NCI-H526 (cell line): ENCODE measurements around the gene ECE1.

Source experiments
- DNase-seq, 2 experiments: peaks; one replicate each; lab custom pipeline; 2025; lab: John Stamatoyannopoulos, UW

ECE1 gene

DNA sequence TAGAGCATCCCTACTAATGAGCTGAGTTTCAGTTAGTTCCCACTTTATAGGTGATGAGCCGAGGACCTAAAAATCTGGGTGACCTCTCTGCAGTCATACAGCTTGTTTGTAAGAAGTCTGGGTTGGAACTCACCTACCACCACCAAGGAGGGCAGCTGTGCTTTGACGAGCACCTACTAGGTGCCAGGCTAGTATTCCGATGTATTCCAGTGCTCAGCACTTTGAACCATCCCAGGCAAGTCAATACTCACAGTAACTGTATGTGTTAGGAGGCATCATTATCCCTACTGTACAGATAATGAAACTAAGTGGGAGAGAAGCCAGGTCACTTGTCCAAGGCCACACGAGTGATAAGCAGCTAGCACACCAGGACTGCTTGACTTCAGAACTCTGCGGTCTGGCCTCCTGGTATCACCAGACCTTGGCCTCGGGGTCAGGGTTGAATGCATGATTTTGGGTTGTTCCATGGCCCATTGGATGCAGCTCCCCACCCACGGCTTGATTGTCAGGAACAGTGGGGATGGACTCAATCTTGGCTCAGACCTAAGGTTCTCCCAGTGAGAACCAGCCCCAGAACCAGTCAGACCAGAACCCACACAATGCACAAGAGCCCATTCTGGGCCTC lies 20.7 kb downstream of the ECE1 start:
- no peak for DNase-seq

DNA sequence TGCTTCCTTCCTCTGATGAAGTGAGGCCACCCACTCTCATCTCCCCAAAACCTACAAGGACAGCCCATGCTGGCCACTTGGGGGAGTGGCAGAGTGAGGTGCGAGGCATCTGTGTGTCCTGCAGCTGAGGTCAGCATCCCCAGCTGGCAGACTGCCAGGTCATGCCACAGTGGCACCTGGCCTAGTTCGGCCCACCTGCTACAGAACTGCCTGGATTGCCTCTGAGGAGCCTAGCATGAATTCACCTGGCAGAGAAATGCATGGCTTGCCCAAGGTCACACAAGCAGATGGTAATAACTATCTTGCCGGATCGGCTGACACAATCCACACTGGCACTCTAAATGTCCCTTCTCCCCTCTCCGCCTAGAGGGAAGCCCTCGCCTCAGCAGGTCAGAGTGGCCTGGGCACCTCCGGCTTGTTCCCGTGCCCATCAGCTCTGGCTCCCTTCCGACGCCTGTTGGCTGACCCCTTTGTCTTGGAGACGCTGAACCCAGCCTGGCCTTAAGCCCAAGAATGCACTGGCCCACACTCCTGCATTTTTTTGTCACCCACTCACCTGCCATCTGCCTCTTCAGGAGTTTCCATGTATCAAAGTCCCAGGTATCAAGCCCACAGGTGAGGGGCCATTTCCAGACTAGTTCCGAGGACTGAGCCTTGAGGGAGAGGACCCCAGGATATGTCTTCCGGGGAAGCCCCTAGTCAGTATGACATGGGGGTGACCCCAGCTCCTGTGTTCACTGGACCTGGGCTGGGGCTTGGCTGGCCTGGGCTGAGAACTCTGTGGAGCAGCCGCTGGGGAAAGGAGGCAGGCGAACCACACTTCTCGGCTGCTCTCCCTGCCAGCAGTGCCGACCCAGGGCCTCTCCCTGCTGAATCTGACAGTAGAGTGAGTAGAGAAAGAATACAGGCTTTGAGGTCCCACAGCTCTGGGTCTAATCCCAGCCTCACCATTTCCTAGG lies 21.7 kb downstream of the ECE1 start:
- no peak for DNase-seq

DNA sequence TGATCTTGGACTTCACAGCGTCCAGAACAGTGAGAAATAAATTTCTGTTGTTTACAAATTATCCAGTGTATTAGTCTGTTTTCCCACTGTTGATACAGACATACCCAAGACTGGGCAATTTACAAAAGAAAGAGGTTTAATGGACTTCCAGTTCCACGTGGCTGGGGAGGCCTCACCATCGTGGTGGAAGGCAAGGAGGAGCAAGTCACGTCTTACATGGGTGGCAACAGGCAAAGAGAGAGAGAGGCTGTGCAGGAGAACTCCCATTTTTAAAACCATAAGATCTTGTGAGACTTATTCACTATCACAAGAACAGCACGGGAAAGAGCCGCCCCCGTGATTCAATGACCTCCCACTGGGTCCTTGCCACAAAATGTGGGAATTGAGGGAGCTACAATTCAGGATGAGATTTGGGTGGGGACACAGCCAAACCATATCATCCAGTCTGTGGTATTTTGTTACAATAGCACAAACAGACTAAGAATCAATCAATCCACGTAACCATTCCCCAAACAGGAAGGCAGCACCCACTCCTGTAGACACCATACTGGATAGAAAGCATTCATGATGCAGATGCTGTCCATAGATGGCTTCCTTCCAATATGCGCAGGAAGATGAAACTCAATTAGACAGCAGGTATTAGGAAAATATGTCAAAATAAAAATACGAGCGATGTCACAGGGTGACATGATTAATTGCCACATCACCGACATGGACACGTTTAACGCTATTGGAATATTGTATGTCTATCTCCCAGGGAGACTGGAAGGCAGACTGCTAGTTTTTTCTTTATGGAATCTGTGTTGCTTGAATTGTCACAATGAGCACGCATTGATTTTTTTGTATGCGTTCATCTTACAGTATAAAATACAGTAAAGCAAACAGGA lies 22.8 kb downstream of the ECE1 start:
- no peak for DNase-seq

DNA sequence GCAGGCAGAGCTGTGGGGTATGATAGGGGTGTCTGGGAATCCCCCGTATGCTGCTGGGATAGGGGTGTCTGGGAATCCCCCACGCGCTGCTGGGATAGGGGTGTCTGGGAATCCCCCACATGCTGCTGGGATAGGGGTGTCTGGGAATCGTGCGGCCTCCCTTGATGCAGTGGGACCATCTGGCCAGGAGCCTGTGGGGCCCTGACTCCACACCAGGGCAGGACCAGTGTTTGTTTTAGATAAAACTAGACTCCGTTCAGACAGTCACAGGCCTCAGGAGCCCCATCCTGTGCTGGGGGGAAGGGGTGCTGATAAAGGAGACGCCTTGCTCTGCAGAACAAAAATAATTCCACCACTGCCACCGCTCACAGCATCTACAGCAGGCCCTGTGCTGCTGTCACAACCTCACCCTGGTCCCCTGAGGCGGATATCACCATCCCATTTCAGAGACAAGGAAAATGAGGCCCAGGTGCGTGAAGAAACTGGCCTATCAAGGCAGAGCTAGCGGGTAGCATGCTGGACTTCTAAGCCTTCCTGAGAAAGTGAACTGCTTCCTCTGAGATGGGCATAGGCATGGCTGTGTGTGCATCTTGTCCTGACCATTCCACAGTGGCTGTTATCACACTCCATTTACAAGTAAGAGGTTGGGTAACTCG lies 24.0 kb downstream of the ECE1 start:
- DNase-seq, result no peak

DNA sequence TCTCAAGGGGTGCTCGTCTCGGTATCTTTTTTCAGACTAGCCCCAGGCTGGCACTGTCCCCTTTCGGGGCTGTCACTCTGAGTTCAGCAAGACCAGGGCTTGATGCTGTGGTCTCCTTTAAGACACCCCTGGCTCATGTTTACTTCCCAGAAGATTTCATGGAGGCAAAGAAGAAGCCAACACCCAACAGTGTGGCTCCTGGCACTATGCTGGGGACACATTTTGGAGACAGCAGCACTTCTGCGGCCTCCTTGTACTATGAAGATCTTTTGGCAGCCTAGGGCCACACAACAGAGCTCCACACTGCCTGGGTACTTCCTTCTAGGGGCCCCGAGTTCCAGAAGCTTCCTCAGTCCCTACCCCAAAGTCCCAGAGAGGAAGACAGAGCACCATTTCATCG lies 24.6 kb downstream of the ECE1 start:
- no peak for DNase-seq

DNA sequence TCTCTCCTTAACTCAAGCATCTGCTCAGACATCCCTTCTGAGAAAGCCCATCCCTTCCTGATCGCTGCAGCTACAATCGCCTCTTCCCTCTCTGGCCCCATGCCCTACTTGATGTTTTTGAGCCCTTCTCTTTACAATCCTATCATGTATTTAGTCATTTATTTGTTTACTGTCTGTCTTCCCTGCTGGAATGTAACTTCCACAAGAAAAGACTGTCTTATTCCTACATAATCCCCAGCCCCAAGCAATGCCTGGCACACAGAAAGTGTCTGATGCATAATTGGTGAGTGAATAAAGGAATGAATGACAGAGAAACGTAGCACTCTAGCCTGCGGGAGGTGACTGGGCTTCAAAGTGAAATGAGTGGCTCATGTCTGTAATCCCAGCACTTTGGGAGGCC lies 25.4 kb downstream of the ECE1 start:
- no peak for DNase-seq

DNA sequence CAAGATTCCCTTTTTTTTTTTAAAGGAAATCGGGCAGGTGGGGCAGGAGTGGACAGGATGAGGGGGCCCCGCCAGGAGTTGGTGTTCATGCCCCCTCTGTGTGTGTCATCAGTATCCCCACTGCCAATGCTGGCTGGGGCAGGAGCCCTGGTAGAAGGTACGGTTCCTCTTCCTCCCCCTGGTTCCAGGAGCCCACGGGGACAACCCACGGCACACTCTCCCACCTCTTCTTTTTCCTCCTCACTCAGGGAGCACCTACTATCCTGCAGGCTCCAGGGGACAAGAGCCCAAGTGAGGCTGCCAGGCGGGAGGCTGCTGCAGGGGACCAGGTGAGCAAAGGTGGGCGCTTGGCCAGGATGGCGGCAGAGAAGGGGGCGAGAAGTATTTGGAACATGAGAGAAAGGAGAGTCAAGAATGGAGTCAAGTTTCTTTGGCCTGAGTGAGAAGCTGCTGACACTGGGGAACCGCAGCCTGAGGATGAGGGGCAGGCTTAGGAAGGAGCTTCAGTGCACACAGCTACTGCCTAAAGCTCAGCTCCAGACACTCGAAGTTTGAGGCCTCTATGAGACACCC lies 26.5 kb downstream of the ECE1 start:
- no peak for DNase-seq

DNA sequence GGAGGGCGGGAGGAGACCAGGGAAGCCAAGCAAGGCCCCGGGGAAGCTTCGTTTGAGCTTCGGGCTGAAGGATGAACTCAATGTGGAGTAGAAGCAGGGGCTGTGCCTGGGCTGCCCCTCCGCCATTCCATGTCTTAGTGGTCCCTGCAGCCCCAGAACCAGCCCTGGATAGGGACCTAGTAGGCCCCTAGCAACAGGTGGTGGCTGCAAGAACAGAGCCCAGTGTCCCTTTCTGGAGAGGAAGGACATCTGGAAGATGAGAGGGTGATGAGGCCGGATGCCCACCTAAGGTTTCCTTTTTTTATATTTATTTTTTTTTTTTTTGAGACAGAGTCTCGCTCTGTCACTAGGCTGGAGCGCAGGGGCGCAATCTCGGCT lies 27.2 kb downstream of the ECE1 start:
- DNase-seq, result no peak

DNA sequence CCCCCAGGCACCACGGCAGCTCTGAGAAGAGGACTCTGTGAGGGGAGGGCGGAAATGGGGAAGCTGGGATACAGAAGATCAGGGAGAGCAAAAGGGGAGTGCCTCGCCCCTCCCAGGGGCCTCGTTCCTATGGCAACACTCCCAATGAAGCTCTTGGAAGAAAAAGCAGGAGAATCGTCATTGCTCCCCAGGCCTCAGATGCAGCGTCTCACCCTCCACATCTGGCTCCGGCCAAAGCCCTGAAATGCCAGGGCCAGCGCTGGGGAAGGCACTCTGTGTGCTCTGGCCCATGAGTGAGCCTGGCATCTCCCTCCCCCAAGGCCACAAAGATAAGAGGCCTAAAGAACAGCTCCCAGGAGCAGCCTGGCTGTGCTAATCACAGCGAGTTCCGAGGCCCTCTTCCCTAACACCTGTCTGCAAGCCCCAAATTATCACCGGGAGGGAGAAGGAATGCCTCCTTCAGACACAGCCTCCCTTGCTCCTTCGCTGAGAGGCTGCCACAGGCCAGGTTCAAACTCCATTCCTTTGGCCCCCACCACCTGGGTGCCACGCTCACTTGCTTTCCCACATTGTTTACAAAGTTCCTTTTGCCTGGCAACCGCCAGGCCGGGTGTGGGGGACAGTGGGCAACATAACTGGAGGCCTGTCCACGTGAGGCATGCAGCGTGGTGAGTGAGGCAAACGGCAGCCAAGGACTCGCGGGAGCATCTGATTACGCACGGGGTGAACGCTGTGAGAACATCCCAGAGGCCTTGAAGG lies 27.8 kb downstream of the ECE1 start:
- no peak for DNase-seq

DNA sequence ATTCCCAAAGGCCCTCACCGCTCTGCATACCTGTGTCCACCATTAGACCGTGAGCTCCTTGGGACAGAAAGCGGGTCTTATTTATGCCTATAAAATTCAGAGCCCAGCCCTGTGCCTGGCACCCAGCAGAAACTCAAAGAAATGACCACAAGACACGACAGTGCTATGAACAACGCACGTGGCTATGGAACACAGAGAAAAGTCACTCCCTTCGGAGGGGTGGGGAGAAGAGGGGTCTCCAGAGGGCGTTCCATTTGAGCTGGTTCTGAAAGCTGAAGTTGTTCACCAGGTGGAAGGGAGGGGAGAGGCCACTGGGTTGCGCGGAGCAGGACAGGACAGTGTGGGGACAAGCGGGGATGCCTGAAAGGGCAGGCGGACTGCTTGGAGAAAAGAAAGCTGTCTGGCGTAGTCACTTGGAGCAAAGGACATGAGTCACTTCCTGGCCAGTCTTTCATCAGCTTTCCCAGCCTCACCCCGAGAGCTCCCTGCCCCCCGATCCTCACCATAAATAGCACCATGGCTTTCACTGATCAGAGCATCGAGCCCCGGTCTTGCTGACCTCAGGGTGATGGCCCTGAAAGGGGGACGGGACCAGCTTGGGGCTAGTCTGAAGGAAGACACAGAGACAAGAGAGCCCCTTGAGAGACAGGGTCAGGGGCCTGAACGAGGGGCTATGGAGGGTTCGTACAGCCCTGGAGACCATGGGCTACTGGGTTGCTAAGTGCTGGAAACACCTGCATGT lies 28.5 kb downstream of the ECE1 start:
- no peak for DNase-seq

DNA sequence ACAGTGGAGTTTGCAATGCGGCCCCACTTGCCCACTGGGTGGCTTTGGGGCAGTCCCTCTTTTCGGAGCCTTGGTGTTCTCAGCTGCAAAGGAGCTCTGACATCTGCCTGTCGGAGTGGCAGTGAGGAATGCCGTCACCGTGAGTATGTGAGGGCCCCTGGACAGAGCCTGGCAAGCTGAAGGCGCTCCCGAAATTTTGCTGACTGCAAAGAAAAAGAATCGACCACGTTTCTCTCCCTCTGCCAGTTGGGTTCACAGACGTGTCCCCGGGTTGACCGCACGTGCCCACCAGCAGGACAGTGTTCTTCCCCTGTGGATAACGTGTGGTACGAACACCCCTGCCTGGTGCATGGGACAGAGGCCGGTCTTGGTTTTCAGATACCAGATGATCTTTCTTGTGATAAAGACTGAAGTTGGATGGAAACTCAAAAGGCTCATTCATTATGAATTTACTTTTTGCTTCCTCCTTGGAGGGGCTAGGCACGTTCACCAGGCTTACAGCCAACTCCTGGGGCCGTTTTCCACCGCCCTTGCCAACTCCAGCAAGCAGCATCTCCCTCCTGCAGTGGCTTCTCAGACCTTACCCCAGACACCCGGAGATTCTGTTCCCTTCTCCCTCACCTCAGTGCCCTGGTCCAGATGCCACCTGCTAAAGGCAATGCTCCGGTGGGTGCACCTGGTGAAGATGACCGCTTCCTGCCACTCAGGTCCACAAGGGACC lies 29.7 kb downstream of the ECE1 start:
- no peak for DNase-seq

DNA sequence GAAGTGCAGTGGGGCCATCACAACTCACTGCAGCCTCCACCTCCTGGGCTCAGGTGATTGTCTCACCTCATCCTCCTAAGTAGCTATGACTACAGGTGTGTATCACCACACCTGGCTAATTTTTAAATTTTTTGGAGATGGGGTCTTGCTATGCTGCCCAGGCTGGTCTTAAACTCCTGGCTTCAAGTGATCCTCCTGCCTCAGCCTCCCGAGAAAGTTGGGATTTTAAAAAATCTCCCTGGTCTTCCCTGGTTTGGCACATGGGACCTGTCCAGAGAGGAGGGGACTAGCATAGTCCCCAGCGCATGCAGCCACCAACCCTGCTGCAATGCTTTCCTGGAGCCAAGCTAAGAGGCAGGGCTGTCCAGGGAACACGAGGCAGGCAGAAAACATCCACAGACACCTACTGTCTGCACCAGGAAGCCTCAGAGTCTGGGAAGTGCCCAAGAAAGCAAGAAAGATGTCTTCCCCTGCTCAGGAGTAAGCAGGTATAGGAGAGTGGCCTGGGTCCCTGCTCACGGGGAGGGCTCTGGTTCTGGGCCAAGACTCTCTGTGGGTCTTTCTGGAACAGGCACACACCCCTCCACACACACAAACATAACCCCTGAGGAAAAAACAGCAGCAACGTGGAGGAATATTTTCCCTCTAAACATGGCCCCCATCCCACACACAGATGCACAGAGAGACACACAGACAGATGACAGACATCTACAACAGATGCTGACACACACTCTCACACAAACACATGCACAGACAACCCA lies 30.8 kb downstream of the ECE1 start:
- DNase-seq, result no peak

DNA sequence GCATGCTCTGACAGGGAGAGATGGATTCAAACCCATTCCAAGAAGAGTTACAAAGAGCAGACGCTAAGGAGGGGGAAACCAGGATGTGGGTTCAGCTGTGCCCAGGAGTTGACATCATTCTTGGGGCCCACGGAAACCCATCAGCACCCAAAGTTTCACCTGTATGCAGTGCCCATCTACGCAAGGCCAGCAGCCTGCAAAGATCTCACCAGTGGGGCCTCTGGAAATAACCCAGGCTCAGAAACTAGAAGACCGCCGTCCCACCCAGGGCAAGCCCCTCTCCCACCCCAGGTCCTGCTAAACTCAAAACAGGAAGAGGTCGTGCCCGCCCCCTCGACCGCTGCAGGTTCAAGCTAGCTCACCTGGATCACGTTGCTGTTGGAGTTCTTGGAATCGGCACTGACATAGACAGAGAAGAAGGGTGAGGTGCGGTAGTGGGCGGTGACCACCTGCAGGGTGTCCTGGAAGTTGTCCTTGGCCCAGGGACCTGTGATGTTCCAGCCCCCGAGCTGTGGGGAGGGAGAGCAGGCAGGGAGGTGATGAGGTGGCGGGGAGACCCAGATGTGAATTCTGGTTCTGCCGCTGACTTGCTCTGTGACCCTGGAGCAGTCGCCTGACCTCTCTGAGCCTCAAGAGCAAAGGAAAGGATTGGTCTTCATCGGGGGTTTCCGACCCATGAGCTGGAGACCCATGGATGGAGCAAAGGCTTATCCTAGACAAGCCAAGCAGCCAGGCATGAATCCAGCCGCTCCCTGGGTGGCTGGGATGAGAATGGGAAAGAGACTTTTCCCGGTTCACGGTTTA lies 31.7 kb downstream of the ECE1 start:
- no peak for DNase-seq

DNA sequence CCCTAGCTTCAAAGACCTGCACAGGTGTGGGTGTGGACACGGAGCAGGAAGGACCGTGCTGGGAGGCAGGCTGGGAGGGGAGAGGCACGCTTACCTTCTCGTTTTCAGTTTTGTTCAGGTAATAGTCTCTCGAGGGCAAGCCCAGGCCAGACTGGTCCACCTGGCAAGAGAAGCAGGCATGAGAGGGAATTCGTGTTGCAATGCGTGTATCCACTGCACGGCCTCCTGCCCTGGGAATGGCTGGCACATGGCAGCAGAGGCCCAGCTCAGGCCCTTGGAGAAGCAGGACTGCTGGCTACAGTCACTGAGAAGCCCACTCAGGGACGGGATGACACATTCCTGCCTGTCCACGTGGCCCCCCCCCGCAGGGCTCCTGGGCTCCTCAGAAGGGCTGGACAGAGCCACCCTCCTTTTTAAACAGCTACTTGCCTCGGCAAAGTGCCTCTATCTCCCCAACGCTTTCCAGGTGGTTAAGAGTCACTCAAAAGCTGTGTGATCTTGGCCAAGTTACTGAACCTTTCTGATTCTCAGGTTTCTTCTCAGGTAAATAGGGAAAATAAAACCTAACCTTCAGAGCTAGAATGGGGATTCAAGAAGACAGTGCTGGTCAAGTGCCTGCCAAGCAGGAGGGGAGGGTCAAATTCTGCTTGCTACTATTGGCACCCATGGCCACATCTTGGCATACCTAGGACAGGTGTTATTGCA lies 32.7 kb downstream of the ECE1 start:
- DNase-seq, result no peak

DNA sequence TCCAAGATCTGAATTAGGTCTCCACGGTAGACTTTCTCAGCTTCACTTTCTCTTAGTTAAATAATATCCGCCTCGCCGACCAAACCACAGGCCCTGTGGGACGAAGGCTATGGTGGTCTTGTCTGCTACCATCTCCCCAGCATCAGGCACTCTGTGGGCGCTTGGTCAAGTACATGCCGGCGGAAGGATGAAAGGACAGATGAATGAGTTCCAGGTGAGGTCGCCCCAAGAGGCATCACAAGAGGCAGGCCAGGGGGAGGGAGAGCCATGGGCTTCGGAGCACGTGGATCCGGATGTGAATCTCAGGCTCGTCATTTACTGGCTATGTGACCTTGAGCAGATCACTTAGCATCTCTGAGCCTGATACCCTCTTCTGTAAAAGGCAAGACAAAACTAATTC lies 33.5 kb downstream of the ECE1 start:
- DNase-seq, result no peak

DNA sequence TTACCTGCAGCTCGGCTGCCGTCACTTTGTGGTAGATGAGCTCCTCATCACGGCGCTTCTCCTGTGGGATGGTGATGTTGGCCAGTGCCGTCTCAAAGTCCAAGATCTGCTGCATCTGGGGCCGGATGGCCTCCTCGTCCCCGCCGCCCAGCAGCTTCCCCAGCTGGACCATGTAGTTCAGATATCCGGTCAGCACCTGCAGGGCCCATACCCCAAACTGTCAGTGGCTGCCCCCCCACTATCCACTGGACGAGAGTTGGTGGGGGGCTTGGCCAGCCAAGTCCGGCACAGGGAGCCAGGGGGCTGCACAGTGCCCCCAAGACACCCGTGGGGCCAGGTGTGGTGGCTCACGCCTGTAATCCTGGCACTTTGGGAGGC lies 34.3 kb downstream of the ECE1 start:
- DNase-seq, result no peak

DNA sequence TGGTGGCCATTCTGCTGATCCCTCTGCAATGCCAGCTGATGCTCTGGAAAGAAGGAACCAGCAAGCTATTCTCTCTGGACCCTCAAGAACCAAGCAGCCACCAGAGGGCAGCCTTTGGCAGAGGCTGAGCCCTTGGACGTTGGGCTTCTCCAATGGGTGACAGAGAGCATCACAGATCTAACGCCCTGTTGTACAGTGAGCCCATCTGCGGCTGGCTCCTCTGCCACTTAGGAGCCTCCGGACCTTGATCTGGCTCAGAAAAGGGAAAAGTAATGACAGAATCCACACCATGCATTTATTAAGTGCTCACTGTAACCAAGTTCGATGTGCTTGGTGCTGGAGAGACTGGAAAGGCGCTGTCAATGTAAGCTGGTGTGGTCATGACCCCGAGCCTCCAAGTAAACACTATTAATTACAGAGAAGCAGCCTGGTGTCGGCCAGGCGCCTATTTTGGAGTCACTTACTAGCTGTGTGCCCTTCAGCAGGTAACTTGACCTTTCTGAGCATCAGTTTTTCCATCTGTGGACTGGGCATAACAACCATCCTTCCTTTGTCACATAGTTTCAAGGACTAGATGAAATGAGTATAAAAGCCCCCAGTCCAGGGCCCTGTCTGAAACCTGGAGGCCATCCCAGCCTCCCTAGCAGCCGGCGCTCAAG lies 34.9 kb downstream of the ECE1 start:
- DNase-seq, result peak; percentile 47 to 85
